ENCODE measurements around the gene MGMT.

MGMT gene

GRCh38 chr10:129710510-129710847 is 243.4 kb downstream of the MGMT start:
- no peak for DNase-seq (ENCODE audit: low spot score)

GRCh38 chr10:129711291-129711690 is 244.2 kb downstream of the MGMT start:
- no peak for DNase-seq (ENCODE audit: low spot score)

- no peak for DNase-seq (ENCODE audit: low spot score)
Measured at GRCh38 chr10:129712000-129712399, 245.0 kb downstream of the MGMT start.

GRCh38 chr10:129713659-129714265 is 246.7 kb downstream of the MGMT start:
- DNase-seq (ENCODE audit: low spot score): no peak

- no peak for DNase-seq (ENCODE audit: low spot score)
Measured at GRCh38 chr10:129715805-129716204, 248.8 kb downstream of the MGMT start.

- DNase-seq (ENCODE audit: low spot score): no peak
Measured at GRCh38 chr10:129716211-129716681, 249.2 kb downstream of the MGMT start.

GRCh38 chr10:129716881-129717280 is 249.8 kb downstream of the MGMT start:
- no peak for DNase-seq (ENCODE audit: low spot score)

GRCh38 chr10:129717816-129718547 is 250.9 kb downstream of the MGMT start:
- no peak for DNase-seq (ENCODE audit: low spot score)

- no peak for DNase-seq (ENCODE audit: low spot score)
Measured at GRCh38 chr10:129718548-129719414, 251.7 kb downstream of the MGMT start.

GRCh38 chr10:129719415-129719739 is 252.3 kb downstream of the MGMT start:
- no peak for DNase-seq (ENCODE audit: low spot score)

- no peak for DNase-seq (ENCODE audit: low spot score)
Measured at GRCh38 chr10:129719889-129720590, 253.0 kb downstream of the MGMT start.

GRCh38 chr10:129725011-129725410 is 258.0 kb downstream of the MGMT start:
- no peak for DNase-seq (ENCODE audit: low spot score)

GRCh38 chr10:129725482-129725881 is 258.4 kb downstream of the MGMT start:
- DNase-seq (ENCODE audit: low spot score): no peak

GRCh38 chr10:129725890-129726631 is 259.0 kb downstream of the MGMT start:
- no peak for DNase-seq (ENCODE audit: low spot score)

- DNase-seq (ENCODE audit: low spot score): no peak
Measured at GRCh38 chr10:129727071-129727470, 260.0 kb downstream of the MGMT start.

- DNase-seq (ENCODE audit: low spot score): no peak
Measured at GRCh38 chr10:129727495-129727894, 260.5 kb downstream of the MGMT start.

GRCh38 chr10:129728246-129728820 is 261.3 kb downstream of the MGMT start:
- no peak for DNase-seq (ENCODE audit: low spot score)

GRCh38 chr10:129728905-129729795 is 262.1 kb downstream of the MGMT start:
- no peak for DNase-seq (ENCODE audit: low spot score)

- DNase-seq (ENCODE audit: low spot score): no peak
Measured at GRCh38 chr10:129730272-129730992, 263.4 kb downstream of the MGMT start.

- no peak for DNase-seq (ENCODE audit: low spot score)
Measured at GRCh38 chr10:129730993-129731325, 263.9 kb downstream of the MGMT start.
